Esophagus muscularis mucosa (tissue), 4 donors: ENCODE measurements around the gene LOXL1. TPM values are rescaled to one million over a fixed set of nuclear protein-coding genes. Genes with fewer than 3 reads are reported as not detected.
A peak's percentile ranks its signal among the peaks of the same experiment; 100 is the strongest.

Experiments used
- DNase-seq: peaks from one replicate; pipeline ENCODE4 v3.0.0-alpha.2; 2017; ENCODE audit errors: extremely low spot score
- H3K27ac ChIP-seq, 4 donors: fragments of 200-600 bp; sonication (generic); replicated peaks in 1 of 4; 1 replicate in 3 of 4; 2 replicates in 1 of 4; pipeline ENCODE4 v1.5.1; 2016 to 2019; ENCODE audit warnings: mild to moderate bottlenecking in 1 of 4
- H3K27me3 ChIP-seq, 4 donors: fragments of 200-600 bp; sonication (generic); one replicate each; pipeline versions ENCODE4 v1.5.1 to v1.6.0; 2016 to 2019
- H3K36me3 ChIP-seq, 4 donors: fragments of 200-600 bp; sonication (generic); one replicate each; pipeline ENCODE4 v1.5.1; 2016 to 2019
- H3K4me1 ChIP-seq, 4 donors: fragments of 200-600 bp; sonication (generic); one replicate each; pipeline ENCODE4 v1.5.1; 2016 to 2019
- H3K4me3 ChIP-seq, 4 donors: fragments of 200-600 bp; sonication (generic); 1 replicate in 2 of 4; 2 replicates in 2 of 4; pipeline ENCODE4 v1.5.1; 2016 to 2019; ENCODE audit warnings: mild to moderate bottlenecking in 4 of 4, moderate library complexity in 1 of 4
- H3K9me3 ChIP-seq, 4 donors: fragments of 200-600 bp; sonication (generic); 1 replicate in 3 of 4; 2 replicates in 1 of 4; pipeline ENCODE4 v1.5.1; 2016 to 2019
- EP300 ChIP-seq: sonication (generic); formaldehyde crosslinking; IDR thresholded peaks from one replicate; pipeline ENCODE4 v1.6.1; 2017; ENCODE audit warnings: antibody characterized with exemption
- POLR2A ChIP-seq: fragments of 450-650 bp; IDR thresholded peaks from one replicate; pipeline ENCODE4 v1.6.1; 2017; ENCODE audit warnings: antibody characterized with exemption, moderate library complexity, mild to moderate bottlenecking, low read depth
- POLR2AphosphoS5 ChIP-seq, 2 donors: sonication (generic); formaldehyde crosslinking; IDR thresholded peaks; one replicate each; pipeline ENCODE4 v1.6.1; 2017; ENCODE audit warnings: antibody characterized with exemption in 2 of 2
- WGBS: methylation state at CpG from one replicate; pipeline ENCODE4 v1.1.5; 2018; 5-methylcytosine and 5-hydroxymethylcytosine counted together
- intact Hi-C: fragments of 100-400 bp; cut with DNase I; formaldehyde crosslinking; loops from one replicate; pipeline ENCODE4 v1.15.1; 2023
- total RNA-seq, 4 donors: library from RNA; depleted of rRNA; stranded (reverse); fragments of >200 nt; gene quantifications; one replicate each; pipeline versions ENCODE4 v1.1.0 to v1.2.1, GENCODE V29; 2016
- TF ChIP-seq, protein P1 (sequence below), 3 experiments: fragments of 200-600 bp in 2 of 3; fragments of 450-650 bp in 1 of 3; sonication (generic) in 2 of 3; IDR thresholded peaks; one replicate each; pipeline ENCODE4 v1.5.1; 2017 to 2019; ENCODE audit warnings: antibody characterized with exemption in 3 of 3, mild to moderate bottlenecking in 2 of 3, moderate library complexity in 1 of 3

LOXL1 gene, protein sequence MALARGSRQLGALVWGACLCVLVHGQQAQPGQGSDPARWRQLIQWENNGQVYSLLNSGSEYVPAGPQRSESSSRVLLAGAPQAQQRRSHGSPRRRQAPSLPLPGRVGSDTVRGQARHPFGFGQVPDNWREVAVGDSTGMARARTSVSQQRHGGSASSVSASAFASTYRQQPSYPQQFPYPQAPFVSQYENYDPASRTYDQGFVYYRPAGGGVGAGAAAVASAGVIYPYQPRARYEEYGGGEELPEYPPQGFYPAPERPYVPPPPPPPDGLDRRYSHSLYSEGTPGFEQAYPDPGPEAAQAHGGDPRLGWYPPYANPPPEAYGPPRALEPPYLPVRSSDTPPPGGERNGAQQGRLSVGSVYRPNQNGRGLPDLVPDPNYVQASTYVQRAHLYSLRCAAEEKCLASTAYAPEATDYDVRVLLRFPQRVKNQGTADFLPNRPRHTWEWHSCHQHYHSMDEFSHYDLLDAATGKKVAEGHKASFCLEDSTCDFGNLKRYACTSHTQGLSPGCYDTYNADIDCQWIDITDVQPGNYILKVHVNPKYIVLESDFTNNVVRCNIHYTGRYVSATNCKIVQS
- 10 to 100 TPM; 19.7 to 84.3 (median 39.1) TPM for total RNA-seq

DNA sequence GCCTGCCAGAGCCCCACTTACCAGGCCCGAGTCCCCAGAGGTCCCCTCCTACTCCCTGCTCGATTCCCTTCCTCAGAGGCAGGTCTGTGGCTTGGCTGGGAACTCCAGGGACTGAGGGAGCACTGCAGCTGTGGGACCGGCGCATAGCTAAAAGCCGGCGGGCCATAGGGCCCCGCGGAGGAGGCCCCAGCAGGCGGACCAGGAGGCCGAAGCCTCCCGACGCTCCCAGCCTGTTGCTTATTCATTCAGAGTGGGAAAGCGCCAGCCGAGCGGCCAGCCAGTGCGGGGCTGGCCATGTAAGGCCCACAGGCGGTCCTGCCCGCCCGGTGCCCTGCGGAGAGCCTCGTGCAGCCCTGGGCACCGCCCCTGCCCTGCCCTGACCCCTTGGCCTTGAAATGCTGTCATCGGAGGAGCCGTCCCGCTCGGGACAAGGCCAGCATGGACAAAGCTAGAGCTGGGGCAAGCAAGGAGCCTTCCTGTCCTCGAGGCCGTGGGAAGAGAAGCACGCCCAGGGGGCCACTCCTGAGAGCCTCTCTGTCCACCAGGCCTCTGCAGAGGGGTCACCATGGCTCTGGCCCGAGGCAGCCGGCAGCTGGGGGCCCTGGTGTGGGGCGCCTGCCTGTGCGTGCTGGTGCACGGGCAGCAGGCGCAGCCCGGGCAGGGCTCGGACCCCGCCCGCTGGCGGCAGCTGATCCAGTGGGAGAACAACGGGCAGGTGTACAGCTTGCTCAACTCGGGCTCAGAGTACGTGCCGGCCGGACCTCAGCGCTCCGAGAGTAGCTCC, at the start of gene LOXL1:
LOXL1 (plus strand) TSS at position 244 of the 784 bp plus-strand sequence; CDS start at position 566, 322 bp downstream.
- peaks cover 0 to 33% (median 0%) of the 10 kb centered on the region in 4 donors for H3K27me3 ChIP-seq
- H3K4me1 ChIP-seq: peaks cover 73 to 100% (median 100%) of the 10 kb centered on the region in 4 donors
- peaks cover 0 to under 1% (median 0%) of the 10 kb centered on the region in 4 donors for H3K36me3 ChIP-seq
- peak within 1 kb of the TSS; percentile 92 to 96 (median 94) for H3K27ac ChIP-seq
- TF ChIP-seq POLR2A (peak; percentile 38), EP300 (no peak), POLR2AphosphoS5 (IDR thresholded peaks at IDR 0.05) (peak; percentile 92 to 93)
- TF ChIP-seq, protein P1, sequence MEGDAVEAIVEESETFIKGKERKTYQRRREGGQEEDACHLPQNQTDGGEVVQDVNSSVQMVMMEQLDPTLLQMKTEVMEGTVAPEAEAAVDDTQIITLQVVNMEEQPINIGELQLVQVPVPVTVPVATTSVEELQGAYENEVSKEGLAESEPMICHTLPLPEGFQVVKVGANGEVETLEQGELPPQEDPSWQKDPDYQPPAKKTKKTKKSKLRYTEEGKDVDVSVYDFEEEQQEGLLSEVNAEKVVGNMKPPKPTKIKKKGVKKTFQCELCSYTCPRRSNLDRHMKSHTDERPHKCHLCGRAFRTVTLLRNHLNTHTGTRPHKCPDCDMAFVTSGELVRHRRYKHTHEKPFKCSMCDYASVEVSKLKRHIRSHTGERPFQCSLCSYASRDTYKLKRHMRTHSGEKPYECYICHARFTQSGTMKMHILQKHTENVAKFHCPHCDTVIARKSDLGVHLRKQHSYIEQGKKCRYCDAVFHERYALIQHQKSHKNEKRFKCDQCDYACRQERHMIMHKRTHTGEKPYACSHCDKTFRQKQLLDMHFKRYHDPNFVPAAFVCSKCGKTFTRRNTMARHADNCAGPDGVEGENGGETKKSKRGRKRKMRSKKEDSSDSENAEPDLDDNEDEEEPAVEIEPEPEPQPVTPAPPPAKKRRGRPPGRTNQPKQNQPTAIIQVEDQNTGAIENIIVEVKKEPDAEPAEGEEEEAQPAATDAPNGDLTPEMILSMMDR (IDR thresholded peaks at IDR 0.05): peak in 1 of 3 experiments; percentile 12
- no peak for DNase-seq
- H3K9me3 ChIP-seq: no peaks in the 10 kb centered on the region
- WGBS: 15% methylated on average over 19 of the region's 47 CpGs
- H3K4me3 ChIP-seq: peak within 1 kb of the TSS; percentile 64 to 80 (median 77)
- intact Hi-C loops: no loop called here

DNA sequence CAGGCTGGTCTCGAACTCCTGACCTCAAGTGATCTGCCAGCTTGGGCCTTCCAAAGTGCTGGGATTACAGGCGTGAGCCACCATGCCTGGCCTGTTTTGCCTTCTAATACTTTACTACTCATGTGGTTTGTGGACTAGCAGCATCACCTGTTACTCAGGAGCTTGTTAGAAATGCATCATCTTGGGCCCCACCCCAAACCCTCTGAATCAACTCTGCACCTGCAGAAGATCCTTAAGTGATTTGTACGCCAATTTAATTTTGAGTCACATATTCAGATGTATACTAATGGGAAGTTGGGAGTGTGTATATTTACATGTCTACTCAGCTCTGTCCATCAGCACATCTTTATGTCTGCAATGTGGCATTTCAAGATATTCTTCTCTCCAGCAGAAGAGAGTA, 46.8 kb upstream of the LOXL1 start:
- Histone ChIP-seq H3K4me3 (no peak overlapping the region), H3K4me1 (no peaks in the 10 kb centered on the region), H3K36me3 (no peaks in the 10 kb centered on the region), H3K9me3 (peaks cover 0 to 3% (median 0%) of the 10 kb centered on the region in 4 donors), H3K27ac (no peak overlapping the region), H3K27me3 (peaks cover 0 to 20% (median 0%) of the 10 kb centered on the region in 4 donors)
- 74% methylated on average over 3 of the region's 3 CpGs for WGBS
- DNase-seq: no peak
- intact Hi-C loops: no loop called here
- TF ChIP-seq, protein P1 (IDR thresholded peaks at IDR 0.05): no peak
- TF ChIP-seq POLR2AphosphoS5 (IDR thresholded peaks at IDR 0.05) (no peak), POLR2A (no peak), EP300 (no peak)

GRCh38 chr15:73881579-73882320, 44.5 kb upstream of the LOXL1 start:
- DNase-seq: no peak
- Histone ChIP-seq H3K36me3 (no peaks in the 10 kb centered on the region), H3K27ac (no peak overlapping the region), H3K4me1 (no peaks in the 10 kb centered on the region), H3K27me3 (peaks cover 0 to 20% (median 0%) of the 10 kb centered on the region in 4 donors), H3K4me3 (no peak overlapping the region), H3K9me3 (peaks cover 0 to 3% (median 0%) of the 10 kb centered on the region in 4 donors)
- WGBS: 72% methylated on average over 11 of the region's 12 CpGs
- no peak for TF ChIP-seq EP300
- intact Hi-C loops: no loop called here

DNA sequence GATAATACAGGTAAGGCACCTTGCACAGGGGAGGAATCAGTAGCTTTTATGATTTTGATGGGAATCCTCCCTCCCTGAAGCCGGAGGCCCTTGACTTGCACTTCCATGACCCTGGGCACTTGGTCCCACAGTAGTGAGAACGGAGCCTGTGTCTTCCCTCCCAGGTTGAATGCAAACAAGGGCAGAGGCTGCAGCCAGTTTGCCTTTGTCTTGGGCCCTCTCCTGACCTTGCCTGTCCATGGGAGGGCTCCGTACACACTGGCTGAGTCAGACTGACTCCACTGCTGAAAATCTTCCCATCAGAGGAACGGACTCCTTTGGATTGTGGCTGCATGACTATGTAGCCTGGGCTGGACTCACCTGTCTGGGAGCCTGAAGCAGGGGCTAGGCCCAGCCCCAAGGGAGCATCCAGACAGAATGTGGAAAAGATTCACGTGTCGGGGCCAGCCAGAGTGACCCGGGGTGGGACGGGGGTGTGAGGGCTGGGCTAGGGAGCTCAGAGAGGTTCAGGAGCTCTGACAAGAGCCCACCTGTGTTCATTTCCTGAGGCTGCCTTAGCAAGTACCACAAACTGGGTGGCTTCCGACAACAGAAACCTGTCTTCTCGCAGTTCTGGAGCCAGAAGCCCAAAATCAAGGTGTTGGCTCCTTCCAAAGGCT, 43.4 kb upstream of the LOXL1 start:
- Histone ChIP-seq H3K4me1 (no peaks in the 10 kb centered on the region), H3K27ac (no peak overlapping the region), H3K27me3 (peaks cover 0 to 20% (median 0%) of the 10 kb centered on the region in 4 donors), H3K36me3 (no peaks in the 10 kb centered on the region), H3K9me3 (peaks cover 0 to 3% (median 0%) of the 10 kb centered on the region in 4 donors), H3K4me3 (no peak overlapping the region)
- intact Hi-C loops: no loop called here
- TF ChIP-seq POLR2A (no peak), POLR2AphosphoS5 (IDR thresholded peaks at IDR 0.05) (no peak), EP300 (no peak)
- TF ChIP-seq, protein P1 (IDR thresholded peaks at IDR 0.05): no peak
- no peak for DNase-seq
- 84% methylated on average over 10 of the region's 10 CpGs for WGBS
